GM19043 (cell line): Measurements from ENCODE around the gene PRSS50.

ENCODE experiments used
- ATAC-seq: cut with Tn5 transposase; IDR thresholded peaks from one replicate; pipeline ENCODE4 v1.9.1; 2021; ENCODE audit warnings: low read depth; ENCODE audit not compliant: unreplicated experiment

The PRSS50 gene

GRCh38 chr3:46693892-46694226, 23.8 kb downstream of the PRSS50 start:
- ATAC-seq = no peak

GRCh38 chr3:46693038-46693891, 24.4 kb downstream of the PRSS50 start, which contains the start of gene ALS2CL:
Gene ALS2CL, minus strand, starts transcription at chr3:46693679. Its CDS starts 4,239 bp downstream, at chr3:46689440.
- no peak for ATAC-seq

- no peak for ATAC-seq
Observed at GRCh38 chr3:46692566-46692990, 25.1 kb downstream of the PRSS50 start.

- no peak for ATAC-seq
Observed at GRCh38 chr3:46690798-46691197, 26.9 kb downstream of the PRSS50 start.

- no peak for ATAC-seq
Observed at GRCh38 chr3:46685446-46685845, 32.2 kb downstream of the PRSS50 start.

GRCh38 chr3:46684891-46685290, 32.8 kb downstream of the PRSS50 start:
- ATAC-seq = no peak

- ATAC-seq = no peak
Observed at GRCh38 chr3:46682974-46683373, 34.7 kb downstream of the PRSS50 start.

- no peak for ATAC-seq
Observed at GRCh38 chr3:46681856-46682540, 35.7 kb downstream of the PRSS50 start.

- no peak for ATAC-seq
Observed at GRCh38 chr3:46681387-46681786, 36.3 kb downstream of the PRSS50 start.

- ATAC-seq = no peak
Observed at GRCh38 chr3:46680298-46680826, 37.3 kb downstream of the PRSS50 start.

GRCh38 chr3:46679681-46680080, 38.0 kb downstream of the PRSS50 start:
- no peak for ATAC-seq

- ATAC-seq = no peak
Observed at GRCh38 chr3:46678280-46678679, 39.4 kb downstream of the PRSS50 start.

- no peak for ATAC-seq
Observed at GRCh38 chr3:46677411-46677726, 40.3 kb downstream of the PRSS50 start.

GRCh38 chr3:46676601-46677410, 40.9 kb downstream of the PRSS50 start:
- no peak for ATAC-seq

GRCh38 chr3:46675843-46676567, 41.7 kb downstream of the PRSS50 start:
- ATAC-seq = no peak

GRCh38 chr3:46675426-46675825, 42.2 kb downstream of the PRSS50 start:
- ATAC-seq = no peak

GRCh38 chr3:46674031-46674845, 43.4 kb downstream of the PRSS50 start:
- no peak for ATAC-seq

- no peak for ATAC-seq
Observed at GRCh38 chr3:46673151-46674030, 44.3 kb downstream of the PRSS50 start.

GRCh38 chr3:46672349-46672695, 45.3 kb downstream of the PRSS50 start:
- no peak for ATAC-seq
